PC-3 (cell line): ENCODE results near the gene DIP2C. TPM values are rescaled to one million over a fixed set of nuclear protein-coding genes. Genes with fewer than 3 reads are reported as not detected.

ENCODE experiments used
- ATAC-seq: fragments of 200-7000 bp; cut with Tn5 transposase; 2 replicates; pipeline ENCODE4 v1.9.1; 2020; ENCODE audit warnings: mild to moderate bottlenecking, moderate library complexity
- BruUV-seq: library from RNA; stranded (reverse); fragments of 400-500 nt; replicated peaks from 2 replicates; lab custom pipeline; 2021; lab: Mats Ljungman, UMichigan
- CTCF ChIA-PET: fragments of 300-600 bp; sonication (Branson Sonifier 250); formaldehyde crosslinking; loops from one replicate; lab custom pipeline; 2022; ENCODE audit warnings: antibody characterized with exemption; lab: Charles Lee
- POLR2A ChIA-PET: fragments of 300-600 bp; sonication (Branson Sonifier 250); formaldehyde crosslinking; loops from one replicate; lab custom pipeline; 2022; ENCODE audit warnings: antibody characterized with exemption; ENCODE audit not compliant: unreplicated experiment; lab: Charles Lee
- DNase-seq: peaks from one replicate; pipeline ENCODE4 v3.0.0-alpha.2; 2015
- H2AFZ ChIP-seq: fragments of 300-600 bp; sonication (generic); 2 replicates; pipeline ENCODE4 v1.6.0; 2016; ENCODE audit warnings: antibody characterized with exemption, low read length
- H3F3A ChIP-seq: fragments of 300-600 bp; sonication (generic); one replicate; pipeline ENCODE4 v1.6.0; 2017; ENCODE audit warnings: antibody characterized with exemption, low read length, control low read depth, mild to moderate bottlenecking; ENCODE audit not compliant: unreplicated experiment
- H3K27ac ChIP-seq: fragments of 300-600 bp; sonication (generic); 2 replicates; pipeline ENCODE4 v1.5.1; 2016; ENCODE audit warnings: mild to moderate bottlenecking, low read length
- H3K27me3 ChIP-seq: fragments of 300-600 bp; sonication (generic); 2 replicates; pipeline ENCODE4 v1.6.1; 2016; ENCODE audit warnings: low read length, mixed read lengths
- H3K36me3 ChIP-seq: fragments of 300-600 bp; sonication (generic); 2 replicates; pipeline ENCODE4 v1.6.1; 2016; ENCODE audit warnings: low read depth, mixed run types, low read length, mixed read lengths
- H3K4me1 ChIP-seq: fragments of 300-600 bp; sonication (generic); 2 replicates; pipeline ENCODE4 v1.5.1; 2016; ENCODE audit warnings: low read length; ENCODE audit not compliant: insufficient read depth
- H3K4me2 ChIP-seq: fragments of 300-600 bp; sonication (generic); 2 replicates; pipeline ENCODE4 v1.6.0; 2016; ENCODE audit warnings: low read length
- H3K4me3 ChIP-seq: fragments of 300-600 bp; sonication (generic); 2 replicates; pipeline ENCODE4 v1.5.1; 2016; ENCODE audit warnings: mild to moderate bottlenecking, low read length, mixed read lengths
- H3K79me2 ChIP-seq: fragments of 300-600 bp; sonication (generic); 2 replicates; pipeline ENCODE4 v1.6.1; 2017; ENCODE audit warnings: low read length, mixed read lengths
- H3K9ac ChIP-seq: fragments of 300-600 bp; sonication (generic); 2 replicates; pipeline ENCODE4 v1.6.0; 2016; ENCODE audit warnings: mild to moderate bottlenecking, low read length
- H3K9me2 ChIP-seq: fragments of 300-600 bp; sonication (generic); replicated peaks from 2 replicates; pipeline ENCODE4 v1.6.1; 2016; ENCODE audit warnings: mixed run types, low read length, mixed read lengths
- H3K9me3 ChIP-seq: fragments of 300-600 bp; sonication (generic); 2 replicates; pipeline ENCODE4 v1.6.1; 2016; ENCODE audit warnings: low read length, mixed read lengths
- H4K20me1 ChIP-seq: fragments of 300-600 bp; sonication (generic); 2 replicates; pipeline ENCODE4 v1.6.1; 2016; ENCODE audit warnings: low read length, mixed read lengths
- EZH2 ChIP-seq: fragments of 300-600 bp; sonication (generic); IDR thresholded peaks from one replicate; pipeline ENCODE4 v1.6.1; 2017; ENCODE audit warnings: antibody characterized with exemption, mild to moderate bottlenecking, low read length; ENCODE audit not compliant: unreplicated experiment
- EZH2phosphoT487 ChIP-seq: fragments of 300-600 bp; sonication (generic); IDR thresholded peaks from 2 replicates; pipeline ENCODE4 v1.6.1; 2018; ENCODE audit warnings: mild to moderate bottlenecking, antibody characterized with exemption, low read length, borderline replicate concordance
- intact Hi-C: fragments of 100-400 bp; cut with micrococcal nuclease; formaldehyde crosslinking; loops from 2 replicates; pipeline ENCODE4 v1.9.0; 2023
- total RNA-seq: library from RNA; depleted of rRNA; stranded (reverse); fragments of >200 nt; gene quantifications from 2 replicates; pipeline ENCODE4 v1.2.3, GENCODE V29; 2014
- TF ChIP-seq, protein P1 (sequence below): fragments of 300-600 bp; sonication (generic); conservative IDR thresholded peaks from 2 replicates; pipeline ENCODE4 v1.5.1; 2017; ENCODE audit warnings: antibody characterized with exemption, low read depth, mild to moderate bottlenecking, low read length

The DIP2C gene
- total RNA-seq, 1 experiment from 2014 or later: 3.1 TPM

DNA sequence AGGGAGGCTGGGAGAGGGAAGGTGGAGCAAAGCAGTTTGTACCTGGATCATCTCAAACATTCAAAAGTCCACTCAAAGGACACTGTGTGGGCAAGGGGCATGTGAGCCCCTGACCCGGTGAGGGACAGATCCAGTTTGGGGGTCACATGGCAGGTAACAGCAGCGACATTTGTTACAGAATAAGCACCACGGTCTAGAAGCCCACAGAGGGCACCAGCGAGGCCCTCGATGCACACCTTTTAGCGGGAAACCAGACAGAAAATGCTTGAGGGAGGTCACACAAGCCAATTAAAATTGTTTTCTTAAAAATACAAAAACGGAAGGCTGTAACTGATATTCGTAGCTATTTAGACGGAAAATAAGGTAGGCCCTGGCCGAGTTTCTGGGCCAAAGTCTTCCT is 409.8 kb downstream of the DIP2C start:
- ChIA-PET CTCF (no interaction called here), POLR2A (no interaction called here)
- Histone ChIP-seq H3K36me3 (no peaks in the 10 kb centered on the region), H3F3A (no peaks in the 10 kb centered on the region), H3K4me2 (no peak overlapping the region), H3K9me2 (no peaks in the 10 kb centered on the region), H3K27ac (no peak overlapping the region), H3K79me2 (no peaks in the 10 kb centered on the region), H2AFZ (no peak overlapping the region), H3K4me1 (no peaks in the 10 kb centered on the region), H3K9me3 (no peaks in the 10 kb centered on the region), H3K4me3 (no peak overlapping the region), H4K20me1 (no peaks in the 10 kb centered on the region), H3K9ac (no peak overlapping the region), H3K27me3 (no peaks in the 10 kb centered on the region)
- TF ChIP-seq EZH2: no peak
- TF ChIP-seq, protein P1, sequence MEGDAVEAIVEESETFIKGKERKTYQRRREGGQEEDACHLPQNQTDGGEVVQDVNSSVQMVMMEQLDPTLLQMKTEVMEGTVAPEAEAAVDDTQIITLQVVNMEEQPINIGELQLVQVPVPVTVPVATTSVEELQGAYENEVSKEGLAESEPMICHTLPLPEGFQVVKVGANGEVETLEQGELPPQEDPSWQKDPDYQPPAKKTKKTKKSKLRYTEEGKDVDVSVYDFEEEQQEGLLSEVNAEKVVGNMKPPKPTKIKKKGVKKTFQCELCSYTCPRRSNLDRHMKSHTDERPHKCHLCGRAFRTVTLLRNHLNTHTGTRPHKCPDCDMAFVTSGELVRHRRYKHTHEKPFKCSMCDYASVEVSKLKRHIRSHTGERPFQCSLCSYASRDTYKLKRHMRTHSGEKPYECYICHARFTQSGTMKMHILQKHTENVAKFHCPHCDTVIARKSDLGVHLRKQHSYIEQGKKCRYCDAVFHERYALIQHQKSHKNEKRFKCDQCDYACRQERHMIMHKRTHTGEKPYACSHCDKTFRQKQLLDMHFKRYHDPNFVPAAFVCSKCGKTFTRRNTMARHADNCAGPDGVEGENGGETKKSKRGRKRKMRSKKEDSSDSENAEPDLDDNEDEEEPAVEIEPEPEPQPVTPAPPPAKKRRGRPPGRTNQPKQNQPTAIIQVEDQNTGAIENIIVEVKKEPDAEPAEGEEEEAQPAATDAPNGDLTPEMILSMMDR: peak; percentile 12; the same call in 1 of the 2 replicates
- BruUV-seq: no TSS peak
- intact Hi-C loops: no loop called here
- DNase-seq: no peak
- no peak for ATAC-seq

DNA sequence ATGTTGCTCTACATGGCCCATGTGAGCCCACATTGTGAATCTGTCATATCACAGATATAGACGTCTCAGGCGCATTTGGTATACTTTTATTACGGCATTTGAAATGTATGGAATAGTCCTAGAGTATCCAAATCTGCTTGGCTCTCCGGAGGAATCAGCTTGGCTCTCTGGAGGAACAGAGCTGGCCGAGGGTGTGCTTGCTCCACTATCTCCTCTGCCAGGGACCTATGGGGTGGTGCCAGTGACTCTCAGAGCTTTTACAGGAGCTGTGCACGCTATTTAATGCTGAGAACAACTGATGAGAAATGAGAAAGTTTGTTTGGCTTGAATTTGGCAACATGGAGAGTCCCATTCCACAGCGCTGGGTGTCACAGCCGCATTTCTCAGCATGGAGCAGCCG is 410.2 kb downstream of the DIP2C start:
- no peaks in the 10 kb centered on the region for H4K20me1 ChIP-seq
- no peaks in the 10 kb centered on the region for H3K36me3 ChIP-seq
- CTCF ChIA-PET: no interaction called here
- intact Hi-C loops: no loop called here
- TF ChIP-seq EZH2phosphoT487 (no peak), EZH2 (no peak)
- TF ChIP-seq, protein P1: no peak
- no peak overlapping the region for H3K4me3 ChIP-seq
- ATAC-seq (no peak), DNase-seq (no peak)
- POLR2A ChIA-PET: no interaction called here
- no peak overlapping the region for H3K27ac ChIP-seq
- H3K27me3 ChIP-seq: no peaks in the 10 kb centered on the region
- no peak overlapping the region for H3K4me2 ChIP-seq
- H3K4me1 ChIP-seq: no peaks in the 10 kb centered on the region
- H3K79me2 ChIP-seq: no peaks in the 10 kb centered on the region
- no peak overlapping the region for H2AFZ ChIP-seq
- H3F3A ChIP-seq: no peaks in the 10 kb centered on the region
- H3K9me3 ChIP-seq: no peaks in the 10 kb centered on the region
- no peaks in the 10 kb centered on the region for H3K9me2 ChIP-seq
- BruUV-seq: no TSS peak
- no peak overlapping the region for H3K9ac ChIP-seq

DNA sequence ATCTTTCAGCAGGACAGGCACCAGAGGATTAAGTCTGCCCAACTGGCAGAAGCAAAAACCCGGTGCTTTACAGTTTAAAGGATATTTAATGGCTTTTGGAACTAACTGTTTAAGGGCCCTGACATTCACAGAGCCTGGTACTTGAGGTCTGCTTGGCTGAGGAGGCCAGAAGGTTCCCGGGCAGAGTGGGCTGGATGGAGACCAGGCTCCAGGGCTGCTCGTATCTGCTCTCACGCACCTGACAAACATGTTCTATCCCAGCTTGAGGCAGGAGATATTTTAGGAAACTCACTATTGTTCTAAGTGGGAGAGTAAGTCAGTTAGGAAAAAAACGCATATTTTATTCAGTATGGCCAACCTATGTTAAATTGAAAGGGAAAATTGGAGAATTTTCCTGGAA is 410.8 kb downstream of the DIP2C start:
- H3K9me2 ChIP-seq: no peaks in the 10 kb centered on the region
- DNase-seq: no peak
- H4K20me1 ChIP-seq: no peaks in the 10 kb centered on the region
- H3K9ac ChIP-seq: no peak overlapping the region
- H3K9me3 ChIP-seq: no peaks in the 10 kb centered on the region
- H3K4me3 ChIP-seq: no peak overlapping the region
- H3K27me3 ChIP-seq: no peaks in the 10 kb centered on the region
- no peak overlapping the region for H3K27ac ChIP-seq
- no peak for ATAC-seq
- no peaks in the 10 kb centered on the region for H3K4me1 ChIP-seq
- CTCF ChIA-PET: no interaction called here
- TF ChIP-seq EZH2phosphoT487 (no peak), EZH2 (no peak)
- TF ChIP-seq, protein P1: no peak
- H3K36me3 ChIP-seq: no peaks in the 10 kb centered on the region
- intact Hi-C loops: no loop called here
- no TSS peak for BruUV-seq
- no peaks in the 10 kb centered on the region for H3F3A ChIP-seq
- POLR2A ChIA-PET: no interaction called here
- H3K4me2 ChIP-seq: no peak overlapping the region
- H3K79me2 ChIP-seq: no peaks in the 10 kb centered on the region
- H2AFZ ChIP-seq: no peak overlapping the region
